CD14-positive monocyte (primary cell): ENCODE data around the gene PRR30. TPM values are rescaled to one million over a fixed set of nuclear protein-coding genes. Genes with fewer than 3 reads are reported as not detected.

ENCODE experiments used
- DNase-seq, 3 donors: peaks; one replicate each; pipeline ENCODE4 v3.0.0-alpha.2; 2011 to 2022
- H2AFZ ChIP-seq: 2 replicates; pipeline ENCODE4 v1.6.0; 2012; ENCODE audit warnings: mild to moderate bottlenecking, low read depth, low read length, inconsistent platforms; ENCODE audit not compliant: insufficient read depth, poor library complexity, severe bottlenecking
- H3K27ac ChIP-seq, 2 donors: 1 replicate in 1 of 2; 2 replicates in 1 of 2; pipeline ENCODE4 v1.5.1; 2012 to 2013; ENCODE audit warnings: low read length in 2 of 2, control low read depth in 1 of 2, inconsistent platforms in 1 of 2, low read depth in 1 of 2, mild to moderate bottlenecking in 1 of 2
- H3K27me3 ChIP-seq, 2 donors: one replicate each; pipeline versions ENCODE4 v1.6.0 to v1.6.1; 2011 to 2013; ENCODE audit warnings: low read length in 2 of 2; ENCODE audit not compliant: control insufficient read depth in 2 of 2, insufficient read depth in 2 of 2
- H3K36me3 ChIP-seq, 2 donors: replicated peaks in 1 of 2; 1 replicate in 1 of 2; 2 replicates in 1 of 2; pipeline versions ENCODE4 v1.5.1 to v1.6.1; 2012 to 2013; ENCODE audit warnings: low read length in 2 of 2, control low read depth in 1 of 2, inconsistent platforms in 1 of 2, mild to moderate bottlenecking in 1 of 2; ENCODE audit not compliant: insufficient read depth in 2 of 2, control insufficient read depth in 1 of 2
- H3K4me1 ChIP-seq, 2 donors: 1 replicate in 1 of 2; 2 replicates in 1 of 2; pipeline versions ENCODE4 v1.5.1 to v1.6.1; 2012 to 2013; ENCODE audit warnings: low read length in 2 of 2, control low read depth in 1 of 2, inconsistent platforms in 1 of 2, mild to moderate bottlenecking in 1 of 2, moderate library complexity in 1 of 2; ENCODE audit not compliant: insufficient read depth in 2 of 2, control insufficient read depth in 1 of 2
- H3K4me2 ChIP-seq: replicated peaks from 2 replicates; pipeline ENCODE3; 2012; ENCODE audit warnings: low read length, moderate library complexity, mild to moderate bottlenecking; ENCODE audit not compliant: poor library complexity, severe bottlenecking; ENCODE audit errors: extremely low read depth
- H3K4me3 ChIP-seq, 3 experiments: fragments of 200-600 bp in 1 of 3; sonication (generic) in 1 of 3; replicated peaks in 1 of 3; 1 replicate in 2 of 3; 2 replicates in 1 of 3; pipeline ENCODE4 v1.5.1; 2011 to 2013; ENCODE audit warnings: low read length in 3 of 3, mild to moderate bottlenecking in 3 of 3, control low read depth in 2 of 3, low read depth in 2 of 3, inconsistent platforms in 1 of 3, moderate library complexity in 1 of 3
- H3K79me2 ChIP-seq: 2 replicates; pipeline ENCODE4 v1.6.0; 2012; ENCODE audit warnings: mild to moderate bottlenecking, control low read depth, inconsistent platforms, low read length, moderate library complexity; ENCODE audit not compliant: insufficient read depth
- H3K9ac ChIP-seq: 2 replicates; pipeline ENCODE4 v1.6.0; 2017; ENCODE audit warnings: low read length, mild to moderate bottlenecking; ENCODE audit not compliant: insufficient read depth, poor library complexity, severe bottlenecking
- H3K9me3 ChIP-seq, 2 donors: replicated peaks in 1 of 2; 1 replicate in 1 of 2; 2 replicates in 1 of 2; pipeline versions ENCODE4 v1.5.1 to v1.6.1; 2012 to 2013; ENCODE audit warnings: low read length in 2 of 2, control low read depth in 1 of 2; ENCODE audit not compliant: control insufficient read depth in 1 of 2, insufficient read depth in 1 of 2
- H4K20me1 ChIP-seq: 2 replicates; pipeline ENCODE4 v1.6.0; 2012; ENCODE audit warnings: mild to moderate bottlenecking, low read length, control low read depth, moderate library complexity; ENCODE audit not compliant: insufficient read depth
- H3K27ac Mint-ChIP-seq, 7 donors: one replicate each; pipeline ENCODE4 v1.8.0; 2020; ENCODE audit warnings: mild to moderate bottlenecking in 7 of 7, mixed read lengths in 7 of 7, moderate library complexity in 6 of 7, inconsistent platforms in 2 of 7
- H3K27me3 Mint-ChIP-seq, 3 donors: one replicate each; pipeline ENCODE4 v1.8.0; 2021 to 2022; ENCODE audit warnings: low read depth in 3 of 3, mild to moderate bottlenecking in 3 of 3, mixed read lengths in 3 of 3, moderate library complexity in 3 of 3, inconsistent platforms in 1 of 3
- H3K36me3 Mint-ChIP-seq, 2 donors: one replicate each; pipeline ENCODE4 v1.8.0; 2020; ENCODE audit warnings: mixed read lengths in 2 of 2, inconsistent platforms in 1 of 2, mild to moderate bottlenecking in 1 of 2
- H3K4me1 Mint-ChIP-seq: one replicate; pipeline ENCODE4 v1.8.0; 2020; ENCODE audit warnings: mild to moderate bottlenecking, mixed read lengths
- H3K4me3 Mint-ChIP-seq, 2 donors: one replicate each; pipeline ENCODE4 v1.8.0; 2020; ENCODE audit warnings: mild to moderate bottlenecking in 2 of 2, mixed read lengths in 2 of 2, moderate library complexity in 1 of 2
- H3K9me3 Mint-ChIP-seq, 7 donors: one replicate each; pipeline ENCODE4 v1.8.0; 2020 to 2022; ENCODE audit warnings: mixed read lengths in 7 of 7, mild to moderate bottlenecking in 6 of 7, moderate library complexity in 6 of 7, inconsistent platforms in 2 of 7
- WGBS: methylation state at CpG from one replicate; pipeline ENCODE4 v1.1.5; 2013; ENCODE audit warnings: missing lambda C conversion rate; ENCODE audit not compliant: insufficient coverage; 5-methylcytosine and 5-hydroxymethylcytosine counted together
- intact Hi-C, 2 donors: fragments of 100-400 bp; cut with micrococcal nuclease; formaldehyde crosslinking; loops; one replicate each; pipeline versions ENCODE4 v1.15.0 to v1.15.1; 2023
- polyA plus RNA-seq, 3 donors: library from polyadenylated mRNA; depleted of rRNA in 1 of 3; unstranded in 2 of 3; stranded (reverse) in 1 of 3; fragments of 300-500 nt in 2 of 3; fragments of >200 nt in 1 of 3; fragmentation: Illumina TruSeq in 2 of 3; gene quantifications; 1 replicate in 2 of 3; 2 replicates in 1 of 3; pipeline ENCODE4 v1.2.3, GENCODE V29; 2012 to 2021
- TF ChIP-seq, protein P1 (sequence below): fragments of 200-600 bp; IDR thresholded peaks from one replicate; pipeline ENCODE4 v1.8.0; 2022; ENCODE audit warnings: antibody characterized with exemption, mild to moderate bottlenecking

The PRR30 gene
- polyA plus RNA-seq, 3 donors, result not detected

DNA sequence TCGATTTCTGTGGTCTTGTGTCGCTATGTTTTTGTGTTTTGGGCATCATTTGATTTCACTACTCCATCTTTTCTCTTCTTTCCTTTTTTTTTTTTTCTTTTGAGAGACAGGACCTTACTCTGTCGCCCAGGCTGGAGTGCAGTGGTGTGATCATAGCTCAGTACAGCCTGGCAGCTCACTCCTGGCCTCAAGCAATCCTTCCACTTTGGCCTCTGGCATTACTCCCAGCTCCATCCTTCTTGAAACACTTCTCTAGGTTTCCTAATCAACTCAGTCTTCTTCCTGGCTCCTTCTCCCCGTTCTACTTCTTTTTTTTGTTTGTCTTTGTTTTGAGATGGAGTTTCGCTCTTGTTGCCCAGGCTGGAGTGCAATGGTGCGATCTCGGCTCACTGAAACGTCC is 36.1 kb upstream of the PRR30 start:
- TF ChIP-seq, protein P1, sequence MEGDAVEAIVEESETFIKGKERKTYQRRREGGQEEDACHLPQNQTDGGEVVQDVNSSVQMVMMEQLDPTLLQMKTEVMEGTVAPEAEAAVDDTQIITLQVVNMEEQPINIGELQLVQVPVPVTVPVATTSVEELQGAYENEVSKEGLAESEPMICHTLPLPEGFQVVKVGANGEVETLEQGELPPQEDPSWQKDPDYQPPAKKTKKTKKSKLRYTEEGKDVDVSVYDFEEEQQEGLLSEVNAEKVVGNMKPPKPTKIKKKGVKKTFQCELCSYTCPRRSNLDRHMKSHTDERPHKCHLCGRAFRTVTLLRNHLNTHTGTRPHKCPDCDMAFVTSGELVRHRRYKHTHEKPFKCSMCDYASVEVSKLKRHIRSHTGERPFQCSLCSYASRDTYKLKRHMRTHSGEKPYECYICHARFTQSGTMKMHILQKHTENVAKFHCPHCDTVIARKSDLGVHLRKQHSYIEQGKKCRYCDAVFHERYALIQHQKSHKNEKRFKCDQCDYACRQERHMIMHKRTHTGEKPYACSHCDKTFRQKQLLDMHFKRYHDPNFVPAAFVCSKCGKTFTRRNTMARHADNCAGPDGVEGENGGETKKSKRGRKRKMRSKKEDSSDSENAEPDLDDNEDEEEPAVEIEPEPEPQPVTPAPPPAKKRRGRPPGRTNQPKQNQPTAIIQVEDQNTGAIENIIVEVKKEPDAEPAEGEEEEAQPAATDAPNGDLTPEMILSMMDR, result no peak
- Mint-ChIP-seq H3K9me3 (no peaks in the 10 kb centered on the region), H3K4me3 (no peak overlapping the region), H3K27ac (no peak overlapping the region), H3K4me1 (peaks cover 3% of the 10 kb centered on the region), H3K36me3 (no peaks in the 10 kb centered on the region), H3K27me3 (peaks cover 8 to 13% (median 9%) of the 10 kb centered on the region in 3 donors)
- Histone ChIP-seq H3K4me3 (no peak overlapping the region), H4K20me1 (no peaks in the 10 kb centered on the region), H3K9ac (no peak overlapping the region), H3K79me2 (no peaks in the 10 kb centered on the region), H3K27ac (no peak overlapping the region), H3K36me3 (no peaks in the 10 kb centered on the region), H3K4me1 (peaks cover 1 to 3% of the 10 kb centered on the region in 2 donors), H2AFZ (no peak overlapping the region), H3K27me3 (no peaks in the 10 kb centered on the region), H3K9me3 (no peaks in the 10 kb centered on the region), H3K4me2 (no peak overlapping the region)
- intact Hi-C loops, result no loop called here
- DNase-seq, result no peak
- 100% methylated on average over 4 of the region's 8 CpGs for WGBS

DNA sequence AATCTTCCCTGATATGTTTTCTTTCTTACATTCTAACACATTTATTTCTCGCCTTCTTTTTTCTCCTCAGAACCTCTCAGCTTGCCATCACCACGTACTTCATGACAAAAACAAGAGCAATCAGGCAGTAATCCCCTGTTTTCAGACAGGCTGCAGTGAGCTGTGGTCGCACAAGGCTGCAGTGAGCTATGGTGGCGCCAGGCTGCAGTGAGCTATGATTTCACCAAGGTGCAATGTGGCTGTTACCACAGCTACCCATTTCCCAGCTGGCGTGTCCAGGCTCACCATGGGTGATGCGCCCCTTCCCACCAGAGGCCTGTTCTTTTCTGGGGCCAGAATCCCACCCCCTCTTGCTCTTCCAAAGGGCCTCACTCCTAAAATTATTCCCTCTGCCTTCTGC is 35.4 kb upstream of the PRR30 start:
- Mint-ChIP-seq H3K27me3 (peaks cover 9 to 16% (median 13%) of the 10 kb centered on the region in 3 donors), H3K9me3 (no peaks in the 10 kb centered on the region), H3K4me3 (no peak overlapping the region), H3K36me3 (no peaks in the 10 kb centered on the region), H3K27ac (no peak overlapping the region), H3K4me1 (peaks cover 7% of the 10 kb centered on the region)
- Histone ChIP-seq H3K4me2 (no peak overlapping the region), H3K79me2 (no peaks in the 10 kb centered on the region), H2AFZ (no peak overlapping the region), H3K27me3 (no peaks in the 10 kb centered on the region), H3K4me1 (peaks cover 5 to 9% of the 10 kb centered on the region in 2 donors), H4K20me1 (no peaks in the 10 kb centered on the region), H3K9ac (no peak overlapping the region), H3K27ac (no peak overlapping the region), H3K4me3 (no peak overlapping the region), H3K9me3 (no peaks in the 10 kb centered on the region), H3K36me3 (no peaks in the 10 kb centered on the region)
- no peak for DNase-seq
- intact Hi-C loops, result no loop called here
- TF ChIP-seq, protein P1, result no peak
- WGBS, result 96% methylated on average over 6 of the region's 6 CpGs
